GM19035 (cell line): Measurements from ENCODE around the gene MAGI1.
"Not testable (repeated sequence)": the region's sequence is repeated elsewhere in the genome, so short reads cannot be mapped to it uniquely, and the experiment has no call there.

Experiments used
- ATAC-seq: cut with Tn5 transposase; IDR thresholded peaks from one replicate; pipeline ENCODE4 v1.9.1; 2021; ENCODE audit not compliant: unreplicated experiment

Gene MAGI1

GRCh38 chr3:65912647-65913046 lies 126.1 kb downstream of the MAGI1 start:
- no peak for ATAC-seq

- no peak for ATAC-seq
Measured at GRCh38 chr3:65908588-65908987, 130.1 kb downstream of the MAGI1 start.

GRCh38 chr3:65907232-65908130 lies 131.2 kb downstream of the MAGI1 start:
- no peak for ATAC-seq

- no peak for ATAC-seq
Measured at GRCh38 chr3:65905771-65906170, 132.9 kb downstream of the MAGI1 start.

- ATAC-seq: no peak
Measured at GRCh38 chr3:65904016-65904415, 134.7 kb downstream of the MAGI1 start.

- no peak for ATAC-seq
Measured at GRCh38 chr3:65902304-65902793, 136.4 kb downstream of the MAGI1 start.

- ATAC-seq: no peak
Measured at GRCh38 chr3:65901226-65901625, 137.5 kb downstream of the MAGI1 start.

GRCh38 chr3:65899226-65899625 lies 139.5 kb downstream of the MAGI1 start:
- ATAC-seq: no peak

- ATAC-seq: no peak
Measured at GRCh38 chr3:65897766-65898165, 141.0 kb downstream of the MAGI1 start.

GRCh38 chr3:65896321-65896720 lies 142.4 kb downstream of the MAGI1 start:
- no peak for ATAC-seq

- no peak for ATAC-seq
Measured at GRCh38 chr3:65894679-65895453, 143.9 kb downstream of the MAGI1 start.

GRCh38 chr3:65894126-65894525 lies 144.6 kb downstream of the MAGI1 start:
- no peak for ATAC-seq

- no peak for ATAC-seq
Measured at GRCh38 chr3:65893631-65894030, 145.1 kb downstream of the MAGI1 start.

GRCh38 chr3:65891477-65891876 lies 147.2 kb downstream of the MAGI1 start:
- ATAC-seq: not testable (repeated sequence)

- ATAC-seq: no peak
Measured at GRCh38 chr3:65890328-65890727, 148.4 kb downstream of the MAGI1 start.

- no peak for ATAC-seq
Measured at GRCh38 chr3:65889707-65890099, 149.0 kb downstream of the MAGI1 start.

- ATAC-seq: no peak
Measured at GRCh38 chr3:65888980-65889706, 149.6 kb downstream of the MAGI1 start.

GRCh38 chr3:65888196-65888595 lies 150.5 kb downstream of the MAGI1 start:
- ATAC-seq: no peak

- no peak for ATAC-seq
Measured at GRCh38 chr3:65886391-65886790, 152.3 kb downstream of the MAGI1 start.

GRCh38 chr3:65884071-65884470 lies 154.6 kb downstream of the MAGI1 start:
- ATAC-seq: no peak

- ATAC-seq: no peak
Measured at GRCh38 chr3:65883613-65884012, 155.1 kb downstream of the MAGI1 start.
